GM12801 (cell line): ENCODE measurements around the gene SLC14A1.

Experiments used
- TF ChIP-seq, protein P1 (sequence below): IDR thresholded peaks from one replicate; pipeline ENCODE4 v1.5.1; 2011; ENCODE audit warnings: control low read depth; ENCODE audit not compliant: insufficient read length; ENCODE audit errors: extremely low read depth

The SLC14A1 gene

GRCh38 chr18:45723567-45724355 lies at the start of gene SLC14A1:
TSS of gene SLC14A1 (plus strand) at chr18:45724181. CDS start at chr18:45730321, 6,140 bp downstream.
- TF ChIP-seq, protein P1, sequence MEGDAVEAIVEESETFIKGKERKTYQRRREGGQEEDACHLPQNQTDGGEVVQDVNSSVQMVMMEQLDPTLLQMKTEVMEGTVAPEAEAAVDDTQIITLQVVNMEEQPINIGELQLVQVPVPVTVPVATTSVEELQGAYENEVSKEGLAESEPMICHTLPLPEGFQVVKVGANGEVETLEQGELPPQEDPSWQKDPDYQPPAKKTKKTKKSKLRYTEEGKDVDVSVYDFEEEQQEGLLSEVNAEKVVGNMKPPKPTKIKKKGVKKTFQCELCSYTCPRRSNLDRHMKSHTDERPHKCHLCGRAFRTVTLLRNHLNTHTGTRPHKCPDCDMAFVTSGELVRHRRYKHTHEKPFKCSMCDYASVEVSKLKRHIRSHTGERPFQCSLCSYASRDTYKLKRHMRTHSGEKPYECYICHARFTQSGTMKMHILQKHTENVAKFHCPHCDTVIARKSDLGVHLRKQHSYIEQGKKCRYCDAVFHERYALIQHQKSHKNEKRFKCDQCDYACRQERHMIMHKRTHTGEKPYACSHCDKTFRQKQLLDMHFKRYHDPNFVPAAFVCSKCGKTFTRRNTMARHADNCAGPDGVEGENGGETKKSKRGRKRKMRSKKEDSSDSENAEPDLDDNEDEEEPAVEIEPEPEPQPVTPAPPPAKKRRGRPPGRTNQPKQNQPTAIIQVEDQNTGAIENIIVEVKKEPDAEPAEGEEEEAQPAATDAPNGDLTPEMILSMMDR, result no peak

DNA sequence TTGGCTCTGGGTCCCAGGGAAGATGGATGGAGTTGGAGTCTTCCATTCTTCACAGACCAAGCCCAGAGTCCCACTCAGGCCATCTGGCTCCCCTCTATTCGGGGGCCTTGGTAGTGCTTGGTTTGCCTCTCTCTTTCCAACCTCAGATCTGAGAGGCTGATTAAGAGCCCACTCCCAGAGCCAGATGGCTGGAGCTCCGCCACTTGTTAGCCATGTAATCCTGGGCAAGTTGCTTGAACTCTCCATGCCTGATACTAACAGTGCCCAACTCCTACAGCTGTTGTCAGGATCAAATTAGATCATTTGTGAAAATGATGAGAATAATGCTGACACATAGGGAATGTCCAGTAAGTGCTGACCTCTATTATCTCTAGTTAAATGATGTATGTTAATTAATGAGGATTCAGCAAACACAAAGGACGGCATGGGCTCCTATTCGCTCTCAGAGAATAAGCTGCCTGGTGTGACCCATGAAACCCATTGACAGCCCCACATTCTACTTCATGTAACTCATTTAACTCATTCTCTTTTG lies 46.6 kb upstream of the SLC14A1 start:
- TF ChIP-seq, protein P1, result no peak

DNA sequence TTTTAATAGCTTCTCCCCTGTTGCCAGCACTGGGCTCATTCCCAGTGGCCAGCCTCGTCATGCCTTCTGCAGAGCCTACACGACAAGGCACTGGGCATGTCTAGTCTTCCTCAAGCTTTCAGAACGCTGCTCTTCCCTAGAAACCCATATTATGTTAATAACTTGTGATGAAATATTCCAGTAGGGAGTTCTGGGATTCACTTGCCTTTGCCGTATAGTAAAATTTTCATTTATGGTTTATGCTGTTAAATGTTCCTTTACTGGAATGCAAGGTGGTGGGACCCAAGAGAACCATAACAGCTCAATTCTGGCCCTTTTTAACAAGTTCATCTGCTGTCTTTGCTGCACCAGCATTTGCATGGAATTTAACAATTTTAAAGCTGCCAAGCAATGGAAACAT lies 45.5 kb upstream of the SLC14A1 start:
- TF ChIP-seq, protein P1, result no peak

DNA sequence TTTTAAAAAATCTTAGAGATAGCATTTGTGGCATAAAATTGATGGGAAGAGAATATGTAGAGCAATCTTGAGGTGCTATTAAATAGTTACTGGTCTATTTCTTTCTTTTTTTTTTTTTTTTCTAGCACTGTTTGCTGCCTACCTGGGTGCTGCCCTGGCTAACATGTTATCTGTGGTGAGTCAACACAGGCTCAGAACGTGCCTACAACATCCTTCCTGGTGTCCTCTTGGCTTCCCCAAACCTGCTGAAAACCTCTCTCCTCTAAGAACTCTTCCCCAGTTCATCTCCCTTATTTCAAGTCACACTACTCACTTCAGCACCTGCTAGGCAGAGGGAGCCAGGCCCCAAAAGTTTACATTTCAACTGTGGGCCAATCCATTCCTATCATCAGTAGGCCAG lies 45.1 kb upstream of the SLC14A1 start:
- TF ChIP-seq, protein P1, result no peak

DNA sequence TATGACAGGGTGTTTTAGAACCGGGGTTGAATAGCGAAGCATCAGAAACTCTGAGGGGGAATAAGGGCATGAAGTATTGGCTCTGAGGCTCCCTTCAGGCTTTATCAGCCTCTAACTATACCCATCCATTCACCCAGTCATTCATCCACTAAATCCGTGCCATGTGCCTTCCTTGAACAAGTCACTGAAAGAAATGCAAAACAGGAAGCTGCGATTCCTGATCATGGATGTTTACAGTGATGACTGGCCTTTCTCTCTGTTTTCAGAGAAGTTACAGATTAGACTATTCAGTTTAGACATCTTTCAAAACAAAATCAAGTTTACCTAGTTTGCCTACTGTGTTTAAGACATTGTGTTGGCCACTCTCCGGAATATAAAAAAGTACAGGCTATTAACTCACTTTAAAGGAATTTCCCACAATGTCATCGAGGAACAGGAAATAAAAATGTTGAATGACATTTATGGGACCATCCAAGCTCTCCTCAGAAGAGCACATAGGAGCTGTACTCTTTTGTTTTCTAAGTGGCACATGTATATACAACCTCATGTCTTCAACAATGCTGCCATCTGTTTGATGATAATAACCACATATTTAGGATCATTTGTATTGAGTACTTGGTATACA lies 43.8 kb upstream of the SLC14A1 start:
- TF ChIP-seq, protein P1, result no peak

- TF ChIP-seq, protein P1, result no peak
These were observed 41.8 kb upstream of the SLC14A1 start for GRCh38 chr18:45682181-45682580.

DNA sequence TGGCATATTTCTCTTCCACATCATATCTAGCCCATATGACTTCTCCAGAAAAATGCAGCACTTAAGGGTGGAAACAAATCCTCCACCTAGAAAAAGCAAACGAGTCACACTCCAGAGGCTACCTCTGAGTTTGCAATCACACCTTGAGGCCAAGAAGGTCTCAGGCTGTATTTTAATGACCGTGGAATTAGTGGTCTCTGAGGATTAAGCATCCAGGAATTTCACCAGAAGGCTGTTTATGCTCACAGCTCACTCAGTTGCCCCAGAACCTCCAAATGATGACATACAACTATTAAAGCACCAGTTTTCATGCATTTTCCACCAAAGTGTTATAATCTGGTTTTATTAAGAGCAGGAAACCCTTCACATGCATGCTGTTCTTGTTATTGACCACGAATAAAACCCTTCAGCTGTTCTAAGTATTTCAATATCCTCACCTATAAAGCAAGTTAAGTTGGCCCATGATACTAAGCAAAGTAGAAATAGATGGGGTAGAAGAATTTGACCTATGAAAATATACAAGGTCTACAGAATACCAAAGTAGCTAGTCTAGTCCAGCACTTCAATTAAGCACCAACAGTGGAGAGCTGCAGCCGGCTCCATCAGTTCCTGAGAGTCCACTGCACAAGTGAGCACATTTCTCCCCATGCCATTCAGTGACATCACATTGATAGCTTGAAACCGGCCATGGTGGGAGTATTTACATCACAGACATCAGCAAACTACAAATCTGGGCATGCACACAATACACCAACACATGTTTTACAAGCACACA lies 39.5 kb upstream of the SLC14A1 start:
- TF ChIP-seq, protein P1, result no peak
